ENCODE data around the gene EFHC2.

Gene EFHC2

DNA sequence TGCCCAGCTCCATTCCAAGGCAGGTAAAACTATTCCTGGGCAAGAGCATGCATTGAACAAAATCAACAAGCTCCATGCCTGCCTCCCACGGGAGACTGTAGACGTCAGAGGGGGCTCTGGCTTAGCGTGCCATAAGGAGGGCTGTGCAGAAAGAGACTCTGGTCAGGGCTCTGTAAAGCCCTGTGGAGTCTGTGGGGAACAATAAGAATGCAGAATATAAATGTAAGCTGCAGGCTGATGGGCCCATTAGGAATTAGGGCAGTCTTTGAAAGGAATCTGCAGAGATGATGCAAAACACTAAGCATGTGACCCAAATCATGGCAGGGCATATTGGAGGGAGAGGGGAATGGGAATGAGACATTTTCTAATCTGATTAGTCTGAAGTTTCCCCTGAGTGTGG, 170.3 kb downstream of the EFHC2 start (continued):
- no peak for TF ChIP-seq ARNTL (CRISPR knock-in tag; IDR thresholded peaks at IDR 0.05; ENCODE audit: borderline replicate concordance, low read depth)
- TF ChIP-seq BACH2 (CRISPR knock-in tag; IDR thresholded peaks at IDR 0.05; ENCODE audit: borderline replicate concordance), result no peak
- TF ChIP-seq, protein P1, sequence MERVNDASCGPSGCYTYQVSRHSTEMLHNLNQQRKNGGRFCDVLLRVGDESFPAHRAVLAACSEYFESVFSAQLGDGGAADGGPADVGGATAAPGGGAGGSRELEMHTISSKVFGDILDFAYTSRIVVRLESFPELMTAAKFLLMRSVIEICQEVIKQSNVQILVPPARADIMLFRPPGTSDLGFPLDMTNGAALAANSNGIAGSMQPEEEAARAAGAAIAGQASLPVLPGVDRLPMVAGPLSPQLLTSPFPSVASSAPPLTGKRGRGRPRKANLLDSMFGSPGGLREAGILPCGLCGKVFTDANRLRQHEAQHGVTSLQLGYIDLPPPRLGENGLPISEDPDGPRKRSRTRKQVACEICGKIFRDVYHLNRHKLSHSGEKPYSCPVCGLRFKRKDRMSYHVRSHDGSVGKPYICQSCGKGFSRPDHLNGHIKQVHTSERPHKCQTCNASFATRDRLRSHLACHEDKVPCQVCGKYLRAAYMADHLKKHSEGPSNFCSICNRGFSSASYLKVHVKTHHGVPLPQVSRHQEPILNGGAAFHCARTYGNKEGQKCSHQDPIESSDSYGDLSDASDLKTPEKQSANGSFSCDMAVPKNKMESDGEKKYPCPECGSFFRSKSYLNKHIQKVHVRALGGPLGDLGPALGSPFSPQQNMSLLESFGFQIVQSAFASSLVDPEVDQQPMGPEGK (CRISPR knock-in tag; IDR thresholded peaks at IDR 0.05; ENCODE audit: borderline replicate concordance), result no peak
- no peak for TF ChIP-seq TOX (CRISPR knock-in tag; IDR thresholded peaks at IDR 0.05; ENCODE audit: borderline replicate concordance)
- no peak for TF ChIP-seq ZFP3 (CRISPR knock-in tag; IDR thresholded peaks at IDR 0.05)
- no peak for TF ChIP-seq ZNF8 (CRISPR knock-in tag; IDR thresholded peaks at IDR 0.05)
- no peak for TF ChIP-seq OSR1 (CRISPR knock-in tag; IDR thresholded peaks at IDR 0.05)

- TF ChIP-seq ZNF70 (CRISPR knock-in tag; IDR thresholded peaks at IDR 0.05) (no peak), ZNF565 (CRISPR knock-in tag; conservative IDR thresholded peaks at IDR 0.05; ENCODE audit: low read depth) (no peak), OSR1 (CRISPR knock-in tag; IDR thresholded peaks at IDR 0.05) (no peak), ZNF8 (CRISPR knock-in tag; IDR thresholded peaks at IDR 0.05) (no peak), PPARA (CRISPR knock-in tag; IDR thresholded peaks at IDR 0.05; ENCODE audit: borderline replicate concordance) (no peak), ESRRG (CRISPR knock-in tag; IDR thresholded peaks at IDR 0.05) (no peak), RARB (CRISPR knock-in tag; IDR thresholded peaks at IDR 0.05) (no peak), BACH2 (CRISPR knock-in tag; IDR thresholded peaks at IDR 0.05; ENCODE audit: borderline replicate concordance) (no peak), SNAI2 (CRISPR knock-in tag; IDR thresholded peaks at IDR 0.05) (no peak), ZFP30 (CRISPR knock-in tag; IDR thresholded peaks at IDR 0.05) (no peak), ARNTL (CRISPR knock-in tag; IDR thresholded peaks at IDR 0.05; ENCODE audit: borderline replicate concordance, low read depth) (no peak), TOX (CRISPR knock-in tag; IDR thresholded peaks at IDR 0.05; ENCODE audit: borderline replicate concordance) (no peak), ZC3H10 (CRISPR knock-in tag; IDR thresholded peaks at IDR 0.05) (no peak), TCF4 (CRISPR knock-in tag; IDR thresholded peaks at IDR 0.05; ENCODE audit: borderline replicate concordance) (no peak), ISL1 (CRISPR knock-in tag; IDR thresholded peaks at IDR 0.05) (no peak)
- TF ChIP-seq, protein P2, sequence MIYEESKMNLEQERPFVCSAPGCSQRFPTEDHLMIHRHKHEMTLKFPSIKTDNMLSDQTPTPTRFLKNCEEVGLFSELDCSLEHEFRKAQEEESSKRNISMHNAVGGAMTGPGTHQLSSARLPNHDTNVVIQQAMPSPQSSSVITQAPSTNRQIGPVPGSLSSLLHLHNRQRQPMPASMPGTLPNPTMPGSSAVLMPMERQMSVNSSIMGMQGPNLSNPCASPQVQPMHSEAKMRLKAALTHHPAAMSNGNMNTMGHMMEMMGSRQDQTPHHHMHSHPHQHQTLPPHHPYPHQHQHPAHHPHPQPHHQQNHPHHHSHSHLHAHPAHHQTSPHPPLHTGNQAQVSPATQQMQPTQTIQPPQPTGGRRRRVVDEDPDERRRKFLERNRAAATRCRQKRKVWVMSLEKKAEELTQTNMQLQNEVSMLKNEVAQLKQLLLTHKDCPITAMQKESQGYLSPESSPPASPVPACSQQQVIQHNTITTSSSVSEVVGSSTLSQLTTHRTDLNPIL (CRISPR knock-in tag; IDR thresholded peaks at IDR 0.05; ENCODE audit: low read depth), result no peak
- TF ChIP-seq, protein P3, sequence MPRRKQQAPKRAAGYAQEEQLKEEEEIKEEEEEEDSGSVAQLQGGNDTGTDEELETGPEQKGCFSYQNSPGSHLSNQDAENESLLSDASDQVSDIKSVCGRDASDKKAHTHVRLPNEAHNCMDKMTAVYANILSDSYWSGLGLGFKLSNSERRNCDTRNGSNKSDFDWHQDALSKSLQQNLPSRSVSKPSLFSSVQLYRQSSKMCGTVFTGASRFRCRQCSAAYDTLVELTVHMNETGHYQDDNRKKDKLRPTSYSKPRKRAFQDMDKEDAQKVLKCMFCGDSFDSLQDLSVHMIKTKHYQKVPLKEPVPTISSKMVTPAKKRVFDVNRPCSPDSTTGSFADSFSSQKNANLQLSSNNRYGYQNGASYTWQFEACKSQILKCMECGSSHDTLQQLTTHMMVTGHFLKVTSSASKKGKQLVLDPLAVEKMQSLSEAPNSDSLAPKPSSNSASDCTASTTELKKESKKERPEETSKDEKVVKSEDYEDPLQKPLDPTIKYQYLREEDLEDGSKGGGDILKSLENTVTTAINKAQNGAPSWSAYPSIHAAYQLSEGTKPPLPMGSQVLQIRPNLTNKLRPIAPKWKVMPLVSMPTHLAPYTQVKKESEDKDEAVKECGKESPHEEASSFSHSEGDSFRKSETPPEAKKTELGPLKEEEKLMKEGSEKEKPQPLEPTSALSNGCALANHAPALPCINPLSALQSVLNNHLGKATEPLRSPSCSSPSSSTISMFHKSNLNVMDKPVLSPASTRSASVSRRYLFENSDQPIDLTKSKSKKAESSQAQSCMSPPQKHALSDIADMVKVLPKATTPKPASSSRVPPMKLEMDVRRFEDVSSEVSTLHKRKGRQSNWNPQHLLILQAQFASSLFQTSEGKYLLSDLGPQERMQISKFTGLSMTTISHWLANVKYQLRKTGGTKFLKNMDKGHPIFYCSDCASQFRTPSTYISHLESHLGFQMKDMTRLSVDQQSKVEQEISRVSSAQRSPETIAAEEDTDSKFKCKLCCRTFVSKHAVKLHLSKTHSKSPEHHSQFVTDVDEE (CRISPR knock-in tag; IDR thresholded peaks at IDR 0.05), result no peak
- TF ChIP-seq, protein P4, sequence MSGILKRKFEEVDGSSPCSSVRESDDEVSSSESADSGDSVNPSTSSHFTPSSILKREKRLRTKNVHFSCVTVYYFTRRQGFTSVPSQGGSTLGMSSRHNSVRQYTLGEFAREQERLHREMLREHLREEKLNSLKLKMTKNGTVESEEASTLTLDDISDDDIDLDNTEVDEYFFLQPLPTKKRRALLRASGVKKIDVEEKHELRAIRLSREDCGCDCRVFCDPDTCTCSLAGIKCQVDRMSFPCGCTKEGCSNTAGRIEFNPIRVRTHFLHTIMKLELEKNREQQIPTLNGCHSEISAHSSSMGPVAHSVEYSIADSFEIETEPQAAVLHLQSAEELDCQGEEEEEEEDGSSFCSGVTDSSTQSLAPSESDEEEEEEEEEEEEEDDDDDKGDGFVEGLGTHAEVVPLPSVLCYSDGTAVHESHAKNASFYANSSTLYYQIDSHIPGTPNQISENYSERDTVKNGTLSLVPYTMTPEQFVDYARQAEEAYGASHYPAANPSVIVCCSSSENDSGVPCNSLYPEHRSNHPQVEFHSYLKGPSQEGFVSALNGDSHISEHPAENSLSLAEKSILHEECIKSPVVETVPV (CRISPR knock-in tag; IDR thresholded peaks at IDR 0.05), result no peak
- TF ChIP-seq, protein P1 (CRISPR knock-in tag; IDR thresholded peaks at IDR 0.05; ENCODE audit: borderline replicate concordance), result no peak
- TF ChIP-seq, protein P5, sequence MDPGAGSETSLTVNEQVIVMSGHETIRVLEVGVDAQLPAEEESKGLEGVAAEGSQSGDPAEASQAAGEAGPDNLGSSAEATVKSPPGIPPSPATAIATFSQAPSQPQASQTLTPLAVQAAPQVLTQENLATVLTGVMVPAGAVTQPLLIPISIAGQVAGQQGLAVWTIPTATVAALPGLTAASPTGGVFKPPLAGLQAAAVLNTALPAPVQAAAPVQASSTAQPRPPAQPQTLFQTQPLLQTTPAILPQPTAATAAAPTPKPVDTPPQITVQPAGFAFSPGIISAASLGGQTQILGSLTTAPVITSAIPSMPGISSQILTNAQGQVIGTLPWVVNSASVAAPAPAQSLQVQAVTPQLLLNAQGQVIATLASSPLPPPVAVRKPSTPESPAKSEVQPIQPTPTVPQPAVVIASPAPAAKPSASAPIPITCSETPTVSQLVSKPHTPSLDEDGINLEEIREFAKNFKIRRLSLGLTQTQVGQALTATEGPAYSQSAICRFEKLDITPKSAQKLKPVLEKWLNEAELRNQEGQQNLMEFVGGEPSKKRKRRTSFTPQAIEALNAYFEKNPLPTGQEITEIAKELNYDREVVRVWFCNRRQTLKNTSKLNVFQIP (CRISPR knock-in tag; IDR thresholded peaks at IDR 0.05; ENCODE audit: borderline replicate concordance, low read depth), result no peak
- no peak for ATAC-seq
These were observed 176.4 kb downstream of the EFHC2 start for GRCh38 chrX:44167116-44167515.
